EL (cell line): ENCODE results near the gene ISLR2.

Source experiments
- DNase-seq: peaks from one replicate; pipeline ENCODE4 v3.0.0-alpha.2; 2016

ISLR2 gene

DNA sequence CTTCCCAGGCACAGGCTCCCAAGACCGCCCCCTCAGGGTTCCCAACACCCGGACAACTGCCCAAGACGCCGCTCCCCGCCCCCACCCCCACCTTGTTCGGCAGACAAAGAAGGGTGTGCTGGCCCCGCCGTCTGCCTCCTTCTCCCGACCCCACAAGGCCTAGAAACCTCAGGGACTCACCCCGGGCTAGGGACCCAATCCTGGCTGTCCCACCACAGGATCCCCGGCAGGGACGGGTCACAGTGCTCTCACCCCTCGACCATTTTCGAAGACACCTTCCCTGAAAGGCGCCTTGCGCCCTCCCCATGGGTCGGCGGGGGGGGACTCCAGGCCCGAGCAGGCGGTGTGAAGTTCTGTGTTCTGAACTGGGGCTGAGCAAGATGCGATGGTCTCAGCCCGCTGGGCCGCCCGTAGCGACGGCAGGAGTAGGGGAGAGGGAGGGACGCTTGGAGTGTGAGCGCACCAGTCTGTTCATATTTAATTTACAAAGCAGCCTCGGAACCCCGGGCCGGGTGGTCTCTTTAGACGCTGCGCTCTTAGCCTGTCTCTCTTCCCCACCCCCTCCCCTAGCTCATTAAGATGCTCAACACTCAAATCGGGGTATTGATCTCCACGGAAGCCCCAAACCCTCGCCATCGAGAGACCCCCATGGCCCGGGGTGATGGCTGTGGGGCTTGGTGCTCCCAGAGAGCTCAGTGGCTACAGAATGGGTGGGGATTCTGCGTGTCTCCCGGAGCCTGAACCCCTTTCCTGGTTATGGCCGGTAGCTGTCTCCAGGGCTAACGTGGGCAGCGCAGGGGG, 1.4 kb upstream of the ISLR2 start:
- DNase-seq, result no peak

DNA sequence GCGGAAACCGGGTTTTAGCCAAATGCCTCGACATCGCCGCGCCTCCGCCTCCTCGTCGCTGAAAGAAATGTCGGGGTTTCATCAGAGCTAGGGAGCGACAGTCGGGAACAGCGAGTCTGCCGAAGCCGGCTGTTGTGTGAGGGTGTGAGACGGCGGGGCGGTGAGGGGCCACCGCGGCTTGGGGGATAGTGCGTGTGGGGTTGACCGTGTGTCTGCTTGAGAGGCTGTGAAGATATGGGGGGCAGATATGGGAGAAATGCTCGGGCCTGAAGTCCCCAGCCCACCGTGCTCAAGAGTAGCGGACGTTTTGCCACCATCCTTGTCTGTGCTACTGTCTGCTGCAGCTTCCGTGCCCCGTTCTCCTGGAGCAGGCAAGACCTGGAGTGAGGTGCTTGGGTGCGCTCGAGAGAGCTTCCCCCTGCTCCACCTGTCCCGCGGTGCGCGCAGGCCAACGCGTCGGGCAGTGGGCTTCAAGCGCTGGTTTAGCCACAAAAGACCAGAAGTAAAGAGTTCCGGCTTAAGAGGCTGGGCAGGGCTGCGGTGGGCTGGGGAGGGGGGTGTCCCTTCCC, 716 bp upstream of the ISLR2 start:
- DNase-seq, result no peak

DNA sequence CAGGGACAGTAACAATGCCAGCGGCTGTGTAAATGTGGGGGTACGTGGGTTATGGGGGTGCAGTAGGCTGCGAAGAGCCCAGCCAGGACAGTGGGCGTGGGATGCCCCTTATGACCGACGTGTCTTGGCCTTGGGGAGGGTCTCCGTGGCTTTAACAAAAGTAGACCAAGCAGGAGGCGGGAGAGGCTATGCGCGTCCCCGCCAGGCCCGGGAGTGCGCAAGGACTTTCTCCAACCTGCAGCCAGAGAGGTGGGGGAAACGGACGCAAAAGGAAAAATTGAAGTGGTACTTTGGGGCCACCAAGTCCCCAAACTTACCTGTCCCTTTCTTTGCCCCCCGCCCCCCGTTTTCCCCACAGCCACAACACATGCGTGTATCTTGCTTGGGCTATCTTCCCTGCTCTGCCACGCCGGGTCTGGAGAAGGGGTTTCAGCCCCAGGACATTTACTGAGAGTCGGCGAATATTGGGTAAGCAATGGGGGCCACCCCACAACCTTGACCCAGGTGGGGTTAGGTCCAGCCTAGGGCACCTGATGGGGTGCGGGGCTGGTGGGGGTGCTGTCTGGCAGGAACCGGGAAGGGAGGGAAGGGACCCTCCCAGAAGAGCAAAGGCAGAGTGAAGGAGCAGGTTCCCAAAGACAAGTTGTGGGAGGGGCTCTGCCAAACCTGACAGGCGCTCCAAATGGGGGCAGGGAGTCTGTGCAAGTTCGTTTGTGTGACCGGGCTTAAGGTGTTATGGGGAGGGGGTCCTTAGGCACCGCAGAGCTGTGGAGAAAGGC, 652 bp downstream of the ISLR2 start:
- no peak for DNase-seq

DNA sequence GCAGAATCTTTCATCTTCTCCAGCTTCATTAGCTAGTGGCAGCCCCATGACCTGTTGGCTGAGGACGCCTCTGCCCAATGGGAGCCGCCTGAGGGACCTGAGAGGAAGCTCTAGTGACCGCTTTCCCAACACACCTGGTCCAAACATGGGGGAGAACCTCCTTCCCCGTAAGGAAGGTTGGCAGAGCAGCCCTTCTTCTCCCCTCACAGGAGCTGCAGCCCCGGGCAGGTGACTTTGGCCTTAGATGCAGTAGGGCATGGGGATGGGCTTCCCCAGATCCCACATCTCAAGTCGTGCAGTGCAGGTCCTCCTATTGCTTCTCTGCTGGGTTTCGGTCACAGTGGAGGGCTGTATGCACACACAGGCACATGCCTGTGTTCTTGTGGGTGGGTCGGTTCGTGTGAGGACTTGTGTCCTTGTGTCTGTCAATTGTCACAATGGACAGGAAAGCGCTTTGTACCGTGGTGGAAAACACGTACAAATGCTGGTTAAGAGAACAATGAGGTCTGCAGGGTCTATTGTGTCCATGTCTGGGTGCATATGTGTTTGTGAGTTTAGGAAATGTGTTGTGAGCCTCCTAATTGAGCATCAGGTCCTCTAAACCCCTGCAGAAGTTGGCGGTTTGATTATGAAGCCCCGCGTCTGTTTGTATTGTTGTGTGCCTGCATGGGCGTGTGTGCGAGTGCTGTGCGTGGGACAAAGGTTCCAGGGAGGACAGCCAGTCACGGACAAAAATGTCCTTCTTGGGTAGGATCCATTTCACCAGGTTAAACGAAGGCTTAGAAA, 1.4 kb downstream of the ISLR2 start:
- DNase-seq, result no peak

DNA sequence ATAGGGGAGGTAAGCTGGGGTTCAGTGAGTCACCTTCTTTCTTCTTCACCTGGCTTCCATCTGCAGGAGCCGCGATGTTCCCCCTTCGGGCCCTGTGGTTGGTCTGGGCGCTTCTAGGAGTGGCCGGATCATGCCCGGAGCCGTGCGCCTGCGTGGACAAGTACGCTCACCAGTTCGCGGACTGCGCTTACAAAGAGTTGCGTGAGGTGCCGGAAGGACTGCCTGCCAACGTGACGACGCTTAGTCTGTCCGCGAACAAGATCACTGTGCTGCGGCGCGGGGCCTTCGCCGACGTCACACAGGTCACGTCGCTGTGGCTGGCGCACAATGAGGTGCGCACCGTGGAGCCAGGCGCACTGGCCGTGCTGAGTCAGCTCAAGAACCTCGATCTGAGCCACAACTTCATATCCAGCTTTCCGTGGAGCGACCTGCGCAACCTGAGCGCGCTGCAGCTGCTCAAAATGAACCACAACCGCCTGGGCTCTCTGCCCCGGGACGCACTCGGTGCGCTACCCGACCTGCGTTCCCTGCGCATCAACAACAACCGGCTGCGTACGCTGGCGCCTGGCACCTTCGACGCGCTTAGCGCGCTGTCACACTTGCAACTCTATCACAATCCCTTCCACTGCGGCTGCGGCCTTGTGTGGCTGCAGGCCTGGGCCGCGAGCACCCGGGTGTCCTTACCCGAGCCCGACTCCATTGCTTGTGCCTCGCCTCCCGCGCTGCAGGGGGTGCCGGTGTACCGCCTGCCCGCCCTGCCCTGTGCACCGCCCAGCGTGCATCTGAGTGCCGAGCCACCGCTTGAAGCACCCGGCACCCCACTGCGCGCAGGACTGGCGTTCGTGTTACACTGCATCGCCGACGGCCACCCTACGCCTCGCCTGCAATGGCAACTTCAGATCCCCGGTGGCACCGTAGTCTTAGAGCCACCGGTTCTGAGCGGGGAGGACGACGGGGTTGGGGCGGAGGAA, 2.6 kb downstream of the ISLR2 start:
- DNase-seq, result no peak

DNA sequence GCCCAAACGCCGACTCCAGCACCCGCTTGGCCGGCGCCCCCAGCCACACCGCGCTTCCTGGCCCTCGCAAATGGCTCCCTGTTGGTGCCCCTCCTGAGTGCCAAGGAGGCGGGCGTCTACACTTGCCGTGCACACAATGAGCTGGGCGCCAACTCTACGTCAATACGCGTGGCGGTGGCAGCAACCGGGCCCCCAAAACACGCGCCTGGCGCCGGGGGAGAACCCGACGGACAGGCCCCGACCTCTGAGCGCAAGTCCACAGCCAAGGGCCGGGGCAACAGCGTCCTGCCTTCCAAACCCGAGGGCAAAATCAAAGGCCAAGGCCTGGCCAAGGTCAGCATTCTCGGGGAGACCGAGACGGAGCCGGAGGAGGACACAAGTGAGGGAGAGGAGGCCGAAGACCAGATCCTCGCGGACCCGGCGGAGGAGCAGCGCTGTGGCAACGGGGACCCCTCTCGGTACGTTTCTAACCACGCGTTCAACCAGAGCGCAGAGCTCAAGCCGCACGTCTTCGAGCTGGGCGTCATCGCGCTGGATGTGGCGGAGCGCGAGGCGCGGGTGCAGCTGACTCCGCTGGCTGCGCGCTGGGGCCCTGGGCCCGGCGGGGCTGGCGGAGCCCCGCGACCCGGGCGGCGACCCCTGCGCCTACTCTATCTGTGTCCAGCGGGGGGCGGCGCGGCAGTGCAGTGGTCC, 3.5 kb downstream of the ISLR2 start:
- no peak for DNase-seq

DNA sequence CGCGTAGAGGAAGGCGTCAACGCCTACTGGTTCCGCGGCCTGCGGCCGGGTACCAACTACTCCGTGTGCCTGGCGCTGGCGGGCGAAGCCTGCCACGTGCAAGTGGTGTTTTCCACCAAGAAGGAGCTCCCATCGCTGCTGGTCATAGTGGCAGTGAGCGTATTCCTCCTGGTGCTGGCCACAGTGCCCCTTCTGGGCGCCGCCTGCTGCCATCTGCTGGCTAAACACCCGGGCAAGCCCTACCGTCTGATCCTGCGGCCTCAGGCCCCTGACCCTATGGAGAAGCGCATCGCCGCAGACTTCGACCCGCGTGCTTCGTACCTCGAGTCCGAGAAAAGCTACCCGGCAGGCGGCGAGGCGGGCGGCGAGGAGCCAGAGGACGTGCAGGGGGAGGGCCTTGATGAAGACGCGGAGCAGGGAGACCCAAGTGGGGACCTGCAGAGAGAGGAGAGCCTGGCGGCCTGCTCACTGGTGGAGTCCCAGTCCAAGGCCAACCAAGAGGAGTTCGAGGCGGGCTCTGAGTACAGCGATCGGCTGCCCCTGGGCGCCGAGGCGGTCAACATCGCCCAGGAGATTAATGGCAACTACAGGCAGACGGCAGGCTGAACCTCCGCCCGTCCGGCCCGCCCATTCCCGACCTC, 4.1 kb downstream of the ISLR2 start:
- DNase-seq, result peak; percentile 48

DNA sequence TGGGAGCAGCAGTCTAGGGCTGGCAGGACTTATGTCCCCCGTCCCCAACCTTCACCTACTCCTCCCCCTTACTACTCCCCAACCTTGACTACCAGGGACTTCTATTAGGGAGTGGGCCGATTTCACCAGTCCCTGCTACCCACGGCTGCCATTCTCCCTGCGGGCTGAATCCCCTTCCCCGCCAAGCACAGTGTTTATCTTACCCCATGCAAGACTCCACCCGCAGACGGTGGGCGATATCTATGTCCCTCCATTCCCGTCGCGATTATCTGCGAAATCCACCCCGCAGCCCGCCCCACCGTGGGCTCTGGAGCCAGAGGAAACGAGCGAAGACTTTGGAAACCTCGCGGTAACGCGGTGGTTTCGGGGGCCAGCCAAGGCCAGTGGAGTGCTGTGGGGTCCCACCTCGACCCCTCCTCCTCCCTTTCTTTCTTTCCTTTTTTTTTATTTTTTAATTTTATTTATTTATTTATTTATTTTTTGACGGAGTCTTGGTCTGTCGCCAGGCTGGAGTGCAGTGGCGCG, 4.7 kb downstream of the ISLR2 start:
- no peak for DNase-seq

DNA sequence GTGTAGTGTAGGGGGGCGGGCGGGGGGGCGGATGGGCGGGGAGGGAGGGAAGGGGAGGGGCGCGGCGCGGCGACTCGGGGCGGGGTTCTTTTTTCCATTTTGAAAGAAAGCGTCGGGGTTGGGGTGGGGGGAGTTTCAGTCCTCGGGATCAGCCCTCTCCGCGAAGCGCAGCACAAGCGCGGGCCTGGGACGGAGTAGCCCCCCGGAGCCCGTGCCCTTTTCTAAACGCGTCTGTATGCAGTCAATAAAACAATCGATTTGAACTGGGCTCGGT, 6.1 kb downstream of the ISLR2 start:
- no peak for DNase-seq

DNA sequence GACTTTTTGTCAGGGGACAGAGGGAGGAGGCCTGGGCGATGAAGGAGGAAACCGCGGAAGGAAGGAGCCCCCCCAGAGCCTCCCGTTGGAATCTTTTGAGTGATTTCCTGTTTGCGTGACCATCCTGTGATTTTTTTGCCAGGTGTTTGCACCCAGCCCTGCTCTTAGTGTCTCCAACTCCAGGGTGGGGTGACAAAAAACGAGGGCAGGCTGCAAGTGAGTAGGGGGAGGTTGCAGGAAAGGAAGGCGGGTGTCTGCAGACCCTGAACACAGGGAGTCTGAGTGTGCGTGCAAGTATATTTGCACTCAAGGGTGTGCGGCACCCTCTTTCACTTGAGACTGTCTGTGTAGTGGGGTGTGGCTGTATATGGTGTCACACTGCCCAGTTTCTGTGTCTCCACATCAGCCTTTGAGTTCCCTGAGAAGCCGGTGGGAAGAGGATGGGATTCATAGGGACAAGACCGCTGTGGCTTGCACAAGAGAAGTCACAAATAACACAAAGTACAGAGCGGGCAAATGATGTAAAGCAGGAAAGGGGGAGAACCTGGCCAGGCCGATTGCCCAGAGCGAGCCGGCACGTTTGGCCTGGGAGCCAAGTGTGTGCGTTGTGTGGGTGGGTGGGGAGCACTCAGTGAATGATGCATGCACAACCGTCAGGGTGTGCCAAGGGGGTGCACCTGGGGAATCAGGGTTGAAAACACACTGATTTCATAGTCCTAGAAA, 6.6 kb downstream of the ISLR2 start:
- DNase-seq, result no peak

DNA sequence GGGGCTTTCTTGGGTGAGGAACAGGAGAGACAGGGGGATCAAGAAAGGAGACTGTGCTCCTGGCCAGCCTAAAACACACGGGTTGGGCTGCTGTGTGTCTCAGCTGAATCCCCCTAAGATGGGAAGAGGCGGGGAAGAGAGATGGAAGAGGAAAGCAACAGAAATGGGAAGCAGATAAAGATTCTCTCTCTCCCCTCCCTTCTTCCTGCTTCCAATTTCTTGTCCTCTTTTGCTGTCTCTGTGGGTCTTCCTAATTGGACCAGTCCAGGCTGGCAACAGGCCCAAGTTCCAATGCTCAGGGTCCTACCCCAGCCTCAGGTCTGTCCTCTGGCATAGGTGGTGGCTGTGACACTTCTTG, 7.1 kb downstream of the ISLR2 start:
- no peak for DNase-seq

DNA sequence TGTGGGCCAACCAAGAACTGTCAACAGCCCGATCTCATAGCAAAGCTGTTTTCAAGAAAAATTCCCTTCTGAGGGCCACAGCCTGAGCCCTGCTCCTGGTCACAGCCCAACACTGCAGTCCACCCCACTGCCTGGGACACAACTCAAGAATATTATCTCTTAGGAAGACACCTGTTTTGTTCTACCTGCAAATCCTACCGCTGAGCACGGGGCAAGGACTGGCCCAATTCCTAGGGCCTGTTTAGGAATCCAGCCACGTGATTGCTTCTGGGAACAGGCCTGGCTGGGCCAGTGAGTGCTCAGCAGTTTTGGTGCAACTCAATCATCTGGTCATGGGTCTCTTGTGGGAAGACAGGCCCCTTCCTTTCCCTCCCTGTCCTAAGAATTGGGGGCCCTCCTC, 8.3 kb downstream of the ISLR2 start:
- no peak for DNase-seq

DNA sequence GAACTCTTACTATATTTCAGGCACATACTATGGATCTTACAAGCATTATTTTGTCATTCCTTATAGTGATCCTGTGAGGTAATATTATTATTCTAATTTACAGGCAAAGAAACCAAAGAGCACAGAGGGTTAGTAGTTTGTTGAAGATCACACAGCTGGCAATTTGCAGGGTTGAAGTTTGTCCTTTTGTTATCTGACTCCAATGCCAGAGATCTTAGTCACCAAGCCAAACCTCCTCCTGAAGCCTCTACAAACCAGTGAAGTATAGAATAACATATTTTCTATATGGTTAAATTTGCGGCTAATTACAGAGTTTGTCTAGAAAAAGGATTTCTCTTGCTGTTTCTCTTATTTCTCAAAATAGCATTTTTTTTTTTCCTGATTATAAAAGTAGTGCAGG, 11.2 kb downstream of the ISLR2 start:
- DNase-seq, result no peak

DNA sequence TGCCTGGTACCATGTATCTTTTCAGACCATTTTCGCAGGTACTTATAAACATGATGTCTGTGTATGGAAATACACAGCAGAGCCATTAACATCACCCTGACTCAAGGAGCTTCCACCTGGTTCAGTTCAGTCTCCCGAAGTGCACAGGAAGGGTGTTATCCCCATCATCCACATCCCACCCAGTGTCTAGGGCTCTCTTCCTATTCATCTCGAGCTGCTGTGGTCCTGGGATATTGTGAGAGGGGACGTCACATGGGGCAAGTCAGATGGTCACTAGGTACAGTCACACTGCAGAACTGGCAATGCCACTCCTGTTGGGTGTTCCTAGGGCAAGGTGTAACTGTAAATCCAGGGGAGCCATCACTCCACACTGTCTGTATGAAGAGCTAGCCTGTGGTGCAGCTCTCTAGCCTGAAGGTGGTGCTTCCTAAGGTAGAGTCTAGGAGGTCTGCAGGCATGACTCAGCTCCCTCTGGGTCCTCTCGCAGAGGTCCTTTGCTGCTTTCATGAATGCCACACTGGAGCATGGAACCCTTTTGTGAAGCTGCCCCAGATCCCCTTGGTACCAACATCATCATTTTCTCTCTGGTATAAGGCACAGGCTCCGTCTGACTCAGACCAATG, 13.9 kb downstream of the ISLR2 start:
- DNase-seq, result no peak

DNA sequence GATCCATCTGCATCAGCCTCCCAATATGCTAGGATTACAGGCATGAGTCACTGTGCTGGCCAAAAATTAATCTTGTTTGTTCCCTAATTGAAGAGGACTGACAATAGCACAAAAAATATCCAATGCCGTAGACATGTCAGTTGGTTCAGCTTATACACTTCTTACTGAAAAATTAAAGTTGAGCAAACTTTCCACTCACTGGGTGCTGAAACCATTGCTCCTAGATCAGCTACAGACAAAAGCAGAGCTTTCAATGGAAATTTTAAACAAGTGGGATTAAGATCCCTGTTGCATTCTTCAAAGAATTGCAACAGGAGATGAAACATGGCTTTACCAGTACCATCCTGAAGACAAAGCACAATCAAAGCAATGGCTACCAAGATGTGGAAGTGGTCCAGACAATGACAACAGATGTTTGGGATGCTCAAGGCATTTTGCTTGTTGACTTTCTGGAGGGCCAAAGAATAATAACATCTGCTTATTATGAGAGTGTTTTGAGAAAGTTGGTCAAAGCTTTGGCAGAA, 16.0 kb downstream of the ISLR2 start:
- DNase-seq, result no peak

DNA sequence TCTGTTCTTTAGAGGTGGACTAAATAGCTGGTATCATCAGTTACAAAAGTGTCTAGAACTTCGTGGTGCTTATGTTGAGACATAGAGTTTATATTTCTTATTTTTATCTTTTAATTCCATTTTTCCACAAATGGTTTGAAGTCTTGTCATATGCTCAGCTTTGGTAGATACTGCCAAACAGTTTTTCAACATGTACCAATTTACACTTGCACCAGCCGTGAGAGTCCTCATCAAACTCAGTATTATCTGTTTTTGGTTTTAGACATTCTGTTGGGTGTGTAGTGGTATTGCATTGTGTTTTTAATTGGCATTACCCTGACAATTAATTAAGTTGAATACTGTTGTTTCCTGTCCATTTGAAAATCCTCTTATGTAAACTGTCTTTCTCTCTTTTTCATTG, 16.7 kb downstream of the ISLR2 start:
- DNase-seq, result no peak

DNA sequence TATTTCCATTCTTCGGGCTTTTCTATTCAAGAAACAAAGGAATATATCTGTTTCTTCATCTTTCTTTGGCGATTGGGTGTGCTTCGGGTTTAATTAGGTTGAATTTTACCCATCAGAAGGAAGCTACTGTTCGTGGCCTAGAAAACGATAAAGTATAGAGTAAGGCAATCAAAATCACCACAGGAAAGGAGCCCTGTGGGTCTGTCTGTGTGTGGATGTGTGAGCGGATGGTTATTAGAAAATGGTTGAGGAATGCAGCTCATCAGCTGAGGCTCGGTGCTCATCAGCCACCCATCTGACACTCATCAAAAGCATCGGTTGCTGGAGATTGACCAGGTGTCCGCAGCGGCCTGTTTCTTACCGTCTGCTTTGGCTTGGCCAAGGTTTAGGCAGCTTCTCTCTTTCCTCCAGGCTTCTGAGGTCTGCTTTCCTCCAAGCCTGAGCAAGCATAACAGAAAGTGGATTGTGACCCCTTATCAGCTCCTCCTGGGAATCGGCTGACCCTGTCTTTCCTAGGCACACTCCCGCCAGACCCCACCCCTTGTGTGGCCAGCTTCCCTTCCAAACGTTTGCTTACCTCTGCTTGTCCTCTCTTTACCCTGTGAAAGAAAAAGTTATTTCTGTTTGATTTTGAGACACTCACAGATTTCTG, 25.5 kb downstream of the ISLR2 start:
- DNase-seq, result no peak

DNA sequence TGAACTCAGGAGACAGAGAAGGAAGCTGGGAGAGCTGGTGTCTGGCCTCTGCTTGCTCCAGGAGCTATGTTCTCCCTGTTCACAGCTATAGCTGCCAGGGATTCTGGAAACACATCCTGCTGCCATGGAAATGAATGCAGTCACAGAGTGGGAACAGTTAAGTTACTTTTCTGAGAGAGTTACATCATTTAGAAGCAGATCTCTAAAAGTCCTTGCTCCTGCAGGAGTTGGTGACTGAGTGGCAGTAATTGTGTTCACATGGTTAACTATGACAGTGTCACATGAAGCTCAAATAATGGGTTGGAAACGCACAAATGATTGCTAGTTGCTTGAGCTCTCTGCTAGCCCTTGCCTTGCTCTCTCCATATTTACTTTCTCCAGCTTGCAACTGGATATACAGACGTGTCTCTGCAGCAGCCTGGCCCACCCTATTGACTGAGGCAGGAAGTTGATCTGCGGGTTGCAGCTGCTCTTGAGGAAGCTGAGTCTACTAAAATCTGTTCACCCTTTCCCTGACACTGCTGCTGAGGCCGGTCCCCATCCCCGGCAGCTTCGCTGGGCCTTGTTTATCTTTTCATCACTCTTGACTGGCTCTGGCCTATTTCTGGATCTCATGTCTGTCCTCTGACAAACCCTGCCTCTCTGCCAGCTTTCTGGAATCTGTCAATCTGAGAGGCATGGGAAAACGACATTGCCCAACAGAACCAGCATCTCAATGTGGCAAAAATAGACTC, 26.5 kb downstream of the ISLR2 start:
- no peak for DNase-seq
